ENCODE measurements around the gene ARHGEF3. TPM values are rescaled to one million over a fixed set of nuclear protein-coding genes. Genes with fewer than 3 reads are reported as not detected.
"Not testable (repeated sequence)": the region's sequence is repeated elsewhere in the genome, so short reads cannot be mapped to it uniquely, and the experiment has no call there.

Gene ARHGEF3
- total RNA-seq, 1 donor from 2014 or later, result 17.4 TPM

- Histone ChIP-seq H3K4me1 (no peaks in the 10 kb centered on the region), H3K36me3 (peaks cover 0 to 41% of the 10 kb centered on the region in 2 donors), H3K4me3 (no peak overlapping the region), H3K27ac (no peak overlapping the region), H3K27me3 (no peaks in the 10 kb centered on the region), H3K9me3 (no peaks in the 10 kb centered on the region)
- no peak for DNase-seq (ENCODE audit: extremely low spot score in 2 of 2)
- TF ChIP-seq POLR2AphosphoS5 (IDR thresholded peaks at IDR 0.05; ENCODE audit: insufficient read depth in 1 of 2, low read depth in 1 of 2) (no peak), CTCF (IDR thresholded peaks at IDR 0.05) (no peak), POLR2A (IDR thresholded peaks at IDR 0.05) (no peak)
- intact Hi-C loops (cut with DNase I), result no loop called here
Measured at GRCh38 chr3:56732109-56732508, 69.6 kb downstream of the ARHGEF3 start.

- no peaks in the 10 kb centered on the region for H3K4me1 ChIP-seq
- H3K36me3 ChIP-seq, result peaks cover 0 to 19% of the 10 kb centered on the region in 2 donors
- H3K27ac ChIP-seq, result no peak overlapping the region
Measured at GRCh38 chr3:56725175-56725574, 76.6 kb downstream of the ARHGEF3 start.

GRCh38 chr3:56724676-56725075 lies 77.1 kb downstream of the ARHGEF3 start:
- peaks cover 0 to 19% of the 10 kb centered on the region in 2 donors for H3K36me3 ChIP-seq
- H3K4me1 ChIP-seq, result no peaks in the 10 kb centered on the region
- DNase-seq (ENCODE audit: extremely low spot score in 2 of 2), result no peak
- intact Hi-C loops (cut with DNase I), result no loop called here
- H3K9me3 ChIP-seq, result no peaks in the 10 kb centered on the region
- no peak for TF ChIP-seq CTCF (IDR thresholded peaks at IDR 0.05)
- no peak for TF ChIP-seq POLR2A (IDR thresholded peaks at IDR 0.05)
- TF ChIP-seq POLR2AphosphoS5 (IDR thresholded peaks at IDR 0.05; ENCODE audit: insufficient read depth in 1 of 2, low read depth in 1 of 2), result no peak
- no peak overlapping the region for H3K27ac ChIP-seq
- H3K27me3 ChIP-seq, result no peaks in the 10 kb centered on the region
- no peak overlapping the region for H3K4me3 ChIP-seq

More at GRCh38 chr3:56725175-56725574, 76.6 kb downstream of the ARHGEF3 start:
- Histone ChIP-seq H3K9me3 (no peaks in the 10 kb centered on the region), H3K4me3 (no peak overlapping the region), H3K27me3 (no peaks in the 10 kb centered on the region)
- intact Hi-C loops (cut with DNase I), result no loop called here
- DNase-seq (ENCODE audit: extremely low spot score in 2 of 2), result no peak
- TF ChIP-seq CTCF (IDR thresholded peaks at IDR 0.05) (no peak), POLR2A (IDR thresholded peaks at IDR 0.05) (no peak)

GRCh38 chr3:56720849-56721248 lies 80.9 kb downstream of the ARHGEF3 start:
- H3K36me3 ChIP-seq, result no peaks in the 10 kb centered on the region
- no peaks in the 10 kb centered on the region for H3K9me3 ChIP-seq
- DNase-seq (ENCODE audit: extremely low spot score in 2 of 2), result no peak
- TF ChIP-seq CTCF (IDR thresholded peaks at IDR 0.05) (no peak), POLR2A (IDR thresholded peaks at IDR 0.05) (no peak), POLR2AphosphoS5 (IDR thresholded peaks at IDR 0.05; ENCODE audit: insufficient read depth in 1 of 2, low read depth in 1 of 2) (no peak)
- H3K27ac ChIP-seq, result no peak overlapping the region
- no peaks in the 10 kb centered on the region for H3K27me3 ChIP-seq
- no peak overlapping the region for H3K4me3 ChIP-seq
- intact Hi-C loops (cut with DNase I), result no loop called here
- no peaks in the 10 kb centered on the region for H3K4me1 ChIP-seq

GRCh38 chr3:56718809-56719208 lies 82.9 kb downstream of the ARHGEF3 start:
- intact Hi-C loops (cut with DNase I), result not testable (repeated sequence)

GRCh38 chr3:56711344-56711743 lies 90.4 kb downstream of the ARHGEF3 start:
- Histone ChIP-seq H3K27ac (no peak overlapping the region), H3K27me3 (no peaks in the 10 kb centered on the region), H3K9me3 (no peaks in the 10 kb centered on the region), H3K4me3 (no peak overlapping the region), H3K4me1 (no peaks in the 10 kb centered on the region), H3K36me3 (no peaks in the 10 kb centered on the region)
- TF ChIP-seq POLR2AphosphoS5 (IDR thresholded peaks at IDR 0.05; ENCODE audit: insufficient read depth in 1 of 2, low read depth in 1 of 2) (no peak), POLR2A (IDR thresholded peaks at IDR 0.05) (no peak), CTCF (IDR thresholded peaks at IDR 0.05) (no peak)
- DNase-seq (ENCODE audit: extremely low spot score in 2 of 2), result no peak
- intact Hi-C loops (cut with DNase I), result no loop called here

More at GRCh38 chr3:56718809-56719208, 82.9 kb downstream of the ARHGEF3 start:
- H3K27ac ChIP-seq; H3K36me3 ChIP-seq; H3K27me3 ChIP-seq; H3K4me3 ChIP-seq; DNase-seq (ENCODE audit: extremely low spot score in 2 of 2); H3K4me1 ChIP-seq; H3K9me3 ChIP-seq: not testable (repeated sequence)

GRCh38 chr3:56707412-56707811 lies 94.3 kb downstream of the ARHGEF3 start:
- H3K9me3 ChIP-seq; DNase-seq (ENCODE audit: extremely low spot score in 2 of 2); H3K36me3 ChIP-seq; H3K4me3 ChIP-seq; H3K27me3 ChIP-seq; H3K27ac ChIP-seq; intact Hi-C loops (cut with DNase I); H3K4me1 ChIP-seq: not testable (repeated sequence)
